Measurements from ENCODE around the gene LIG1. TPM values are rescaled to one million over a fixed set of nuclear protein-coding genes. Genes with fewer than 3 reads are reported as not detected.

The LIG1 gene
- total RNA-seq (2014; rRNA removed; shearing (Covaris generic)) (9.3 and 10.6 TPM in 2 replicates), polyA plus RNA-seq (2016; fragmentation: Nextera tagmentation; extraction: Ambion mirVana) (14.5 and 17.9 TPM in 2 replicates)

- H3K27ac ChIP-seq: peak within 1 kb of the TSS; percentile 74
- no peaks in the 10 kb centered on the region for H3K27me3 ChIP-seq (replicated peaks; ENCODE audit: insufficient read depth)
- 1% methylated on average over 52 to 82 of the region's 82 CpGs for WGBS, 2 experiments (ENCODE audit: low coverage in 1 of 2, low lambda C conversion rate in 2 of 2, missing lambda C conversion rate in 2 of 2)
- no peaks in the 10 kb centered on the region for H3K9me3 ChIP-seq (ENCODE audit: low read depth)
- peak within 1 kb of the TSS; percentile 98 for H2AFZ ChIP-seq
- H3K79me2 ChIP-seq (ENCODE audit: insufficient read depth): peaks cover 39% of the 10 kb centered on the region
- in situ Hi-C loops (cut with MboI): no loop called here
- H3K9ac ChIP-seq: peak within 1 kb of the TSS; percentile 88
- H3K4me3 ChIP-seq: peak within 1 kb of the TSS; percentile 95
- H4K20me1 ChIP-seq (ENCODE audit: insufficient read depth): no peaks in the 10 kb centered on the region
- peak; percentile 98 for DNase-seq
- no peak for TF ChIP-seq EZH2 (IDR thresholded peaks at IDR 0.05; ENCODE audit: insufficient read depth, poor library complexity, severe bottlenecking)
- TF ChIP-seq EZH2phosphoT487 (IDR thresholded peaks at IDR 0.05; ENCODE audit: insufficient read depth, low read depth): no peak
- peak within 1 kb of the TSS; percentile 98 for H3K4me2 ChIP-seq (ENCODE audit: unreplicated experiment)
- H3K4me1 ChIP-seq (ENCODE audit: insufficient read depth): peaks cover 5% of the 10 kb centered on the region; the same call in 1 of the 2 replicates
- no peaks in the 10 kb centered on the region for H3K36me3 ChIP-seq (ENCODE audit: low read depth)
- H3K9me2 ChIP-seq (ENCODE audit: insufficient read depth): no peaks in the 10 kb centered on the region
- H3F3A ChIP-seq (ENCODE audit: insufficient read depth): peaks cover 9% of the 10 kb centered on the region; the same call in 1 of the 2 replicates
Observed at GRCh38 chr19:48169939-48170803, at the start of gene LIG1, which contains the start of gene ZSWIM9. Gene LIG1 (minus strand): TSS chr19:48170344. CDS start chr19:48165566, 4,778 bp downstream. Gene ZSWIM9 (plus strand): TSS chr19:48170680. CDS start chr19:48171803, 1,123 bp downstream.

DNA sequence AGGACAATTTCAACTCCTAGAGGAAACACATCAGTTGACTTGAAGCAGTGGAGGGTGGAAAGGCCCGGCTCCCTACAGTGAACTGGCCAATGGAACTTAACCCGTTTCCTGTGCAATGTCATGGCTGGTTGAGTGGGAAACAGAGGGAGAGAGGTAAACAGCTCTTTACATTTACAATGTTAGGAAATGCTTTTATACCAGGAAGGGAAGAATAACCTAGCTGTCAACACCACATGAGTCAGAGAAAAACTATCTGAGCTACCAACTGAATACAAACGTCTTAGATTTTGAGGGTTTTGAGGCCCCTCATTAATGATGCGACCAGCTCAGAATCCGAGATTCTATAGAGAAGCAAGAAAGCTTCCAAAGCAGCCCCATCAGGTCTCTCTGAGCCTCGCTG lies 48.9 kb upstream of the LIG1 start:
- WGBS, 2 experiments (ENCODE audit: low coverage in 1 of 2, low lambda C conversion rate in 2 of 2, missing lambda C conversion rate in 2 of 2): 77 to 80% methylated on average over 6 of the region's 6 CpGs
- H3F3A ChIP-seq (ENCODE audit: insufficient read depth): no peaks in the 10 kb centered on the region
- no peaks in the 10 kb centered on the region for H4K20me1 ChIP-seq (ENCODE audit: insufficient read depth)
- H3K27ac ChIP-seq: no peak overlapping the region
- H3K4me2 ChIP-seq (ENCODE audit: unreplicated experiment): no peak overlapping the region
- TF ChIP-seq EZH2 (IDR thresholded peaks at IDR 0.05; ENCODE audit: insufficient read depth, poor library complexity, severe bottlenecking): no peak
- no peak for TF ChIP-seq EZH2phosphoT487 (IDR thresholded peaks at IDR 0.05; ENCODE audit: insufficient read depth, low read depth)
- no peaks in the 10 kb centered on the region for H3K79me2 ChIP-seq (ENCODE audit: insufficient read depth)
- H3K36me3 ChIP-seq (ENCODE audit: low read depth): no peaks in the 10 kb centered on the region
- in situ Hi-C loops (cut with MboI): no loop called here
- H2AFZ ChIP-seq: no peak overlapping the region
- H3K4me3 ChIP-seq: no peak overlapping the region
- H3K27me3 ChIP-seq (replicated peaks; ENCODE audit: insufficient read depth): no peaks in the 10 kb centered on the region
- no peak for DNase-seq
- no peaks in the 10 kb centered on the region for H3K9me2 ChIP-seq (ENCODE audit: insufficient read depth)
- H3K9me3 ChIP-seq (ENCODE audit: low read depth): no peaks in the 10 kb centered on the region
- 0 out of 2 replicates have a peak, but pooled peaks cover 3% of the 10 kb centered on the region for H3K4me1 ChIP-seq (ENCODE audit: insufficient read depth)
- H3K9ac ChIP-seq: no peak overlapping the region

- H4K20me1 ChIP-seq (ENCODE audit: insufficient read depth): no peaks in the 10 kb centered on the region
- no peaks in the 10 kb centered on the region for H3F3A ChIP-seq (ENCODE audit: insufficient read depth)
- no peaks in the 10 kb centered on the region for H3K27me3 ChIP-seq (replicated peaks; ENCODE audit: insufficient read depth)
- H3K4me3 ChIP-seq: no peak overlapping the region
- in situ Hi-C loops (cut with MboI): no loop called here
- no peaks in the 10 kb centered on the region for H3K36me3 ChIP-seq (ENCODE audit: low read depth)
- no peaks in the 10 kb centered on the region for H3K9me3 ChIP-seq (ENCODE audit: low read depth)
- H3K4me1 ChIP-seq (ENCODE audit: insufficient read depth): 0 out of 2 replicates have a peak, but pooled peaks cover 3% of the 10 kb centered on the region
- H3K9ac ChIP-seq: no peak overlapping the region
- H2AFZ ChIP-seq: no peak overlapping the region
- DNase-seq: no peak
- no peak overlapping the region for H3K27ac ChIP-seq
- 93 to 94% methylated on average over 14 of the region's 14 CpGs for WGBS, 2 experiments (ENCODE audit: low coverage in 1 of 2, low lambda C conversion rate in 2 of 2, missing lambda C conversion rate in 2 of 2)
- no peak overlapping the region for H3K4me2 ChIP-seq (ENCODE audit: unreplicated experiment)
- H3K79me2 ChIP-seq (ENCODE audit: insufficient read depth): no peaks in the 10 kb centered on the region
- H3K9me2 ChIP-seq (ENCODE audit: insufficient read depth): no peaks in the 10 kb centered on the region
- TF ChIP-seq EZH2 (IDR thresholded peaks at IDR 0.05; ENCODE audit: insufficient read depth, poor library complexity, severe bottlenecking): no peak
- no peak for TF ChIP-seq EZH2phosphoT487 (IDR thresholded peaks at IDR 0.05; ENCODE audit: insufficient read depth, low read depth)
Observed at GRCh38 chr19:48216933-48217332, 46.8 kb upstream of the LIG1 start.

DNA sequence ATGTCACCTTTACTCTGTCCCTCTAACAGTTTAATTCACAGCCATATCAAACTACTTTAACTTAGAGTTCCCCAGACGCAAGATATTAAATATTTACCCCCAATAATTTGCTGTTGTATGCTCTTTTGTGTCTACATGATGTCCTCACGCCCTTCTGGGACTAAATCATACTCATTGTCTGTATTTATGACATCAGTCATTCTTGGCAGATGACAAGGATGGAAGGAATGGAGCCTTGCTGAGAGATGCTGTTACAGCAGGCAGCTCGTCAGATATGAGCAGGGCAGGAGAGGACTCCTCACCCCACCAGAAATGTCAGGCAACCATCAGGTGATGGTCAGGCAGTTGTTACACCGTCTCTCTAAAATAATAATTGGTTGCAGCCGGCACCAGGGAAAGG lies 43.8 kb upstream of the LIG1 start:
- Histone ChIP-seq H3K4me3 (no peak overlapping the region), H3K36me3 (ENCODE audit: low read depth) (no peaks in the 10 kb centered on the region), H3K79me2 (ENCODE audit: insufficient read depth) (no peaks in the 10 kb centered on the region), H3K4me2 (ENCODE audit: unreplicated experiment) (no peak overlapping the region), H3K4me1 (ENCODE audit: insufficient read depth) (0 out of 2 replicates have a peak, but pooled peaks cover 2% of the 10 kb centered on the region), H3K9ac (no peak overlapping the region), H3K27ac (no peak overlapping the region), H3F3A (ENCODE audit: insufficient read depth) (peaks cover 9% of the 10 kb centered on the region; the same call in 1 of the 2 replicates), H2AFZ (no peak overlapping the region), H4K20me1 (ENCODE audit: insufficient read depth) (no peaks in the 10 kb centered on the region), H3K27me3 (replicated peaks; ENCODE audit: insufficient read depth) (no peaks in the 10 kb centered on the region), H3K9me2 (ENCODE audit: insufficient read depth) (no peaks in the 10 kb centered on the region), H3K9me3 (ENCODE audit: low read depth) (no peaks in the 10 kb centered on the region)
- WGBS, 2 experiments (ENCODE audit: low coverage in 1 of 2, low lambda C conversion rate in 2 of 2, missing lambda C conversion rate in 2 of 2): 82 to 87% methylated on average over 5 of the region's 5 CpGs
- in situ Hi-C loops (cut with MboI): no loop called here
- DNase-seq: no peak
- TF ChIP-seq EZH2phosphoT487 (IDR thresholded peaks at IDR 0.05; ENCODE audit: insufficient read depth, low read depth): no peak
- no peak for TF ChIP-seq EZH2 (IDR thresholded peaks at IDR 0.05; ENCODE audit: insufficient read depth, poor library complexity, severe bottlenecking)
